ENCODE data around the gene RSRC1.
"Not testable (repeated sequence)": the region's sequence is repeated elsewhere in the genome, so short reads cannot be mapped to it uniquely, and the experiment has no call there.

RSRC1 gene

GRCh38 chr3:158228942-158229341 lies 119.1 kb downstream of the RSRC1 start:
- not testable (repeated sequence) for DNase-seq (ENCODE audit: low spot score)

- DNase-seq (ENCODE audit: low spot score) = no peak
These were observed 123.9 kb downstream of the RSRC1 start for GRCh38 chr3:158233791-158234190.

- no peak for DNase-seq (ENCODE audit: low spot score)
These were observed 134.4 kb downstream of the RSRC1 start for GRCh38 chr3:158244274-158244673.

- DNase-seq (ENCODE audit: low spot score) = no peak
These were observed 137.4 kb downstream of the RSRC1 start for GRCh38 chr3:158247288-158247687.

- DNase-seq (ENCODE audit: low spot score) = no peak
These were observed 138.4 kb downstream of the RSRC1 start for GRCh38 chr3:158248261-158248660.

DNA sequence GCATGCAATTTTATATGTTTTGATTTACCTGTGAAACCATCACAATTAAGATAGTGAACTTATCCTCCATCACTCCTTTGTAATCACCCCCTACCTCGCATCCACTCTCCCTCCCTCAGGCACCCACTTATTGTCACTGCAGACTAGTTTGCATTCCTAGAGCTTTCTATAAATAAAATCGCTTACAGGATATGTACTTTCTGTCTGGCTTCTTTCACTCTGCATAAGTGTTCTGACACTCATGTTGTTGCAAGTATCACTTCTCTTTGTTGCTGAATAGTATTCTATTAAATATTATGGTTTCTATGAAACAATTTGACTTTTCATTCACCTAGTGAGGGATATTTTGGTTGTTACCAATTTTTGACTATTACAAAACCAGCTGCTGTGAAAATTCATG lies 139.3 kb downstream of the RSRC1 start:
- DNase-seq (ENCODE audit: low spot score) = no peak

GRCh38 chr3:158258619-158259018 lies 148.7 kb downstream of the RSRC1 start:
- DNase-seq (ENCODE audit: low spot score) = no peak

- no peak for DNase-seq (ENCODE audit: low spot score)
These were observed 150.5 kb downstream of the RSRC1 start for GRCh38 chr3:158260392-158260791.

DNA sequence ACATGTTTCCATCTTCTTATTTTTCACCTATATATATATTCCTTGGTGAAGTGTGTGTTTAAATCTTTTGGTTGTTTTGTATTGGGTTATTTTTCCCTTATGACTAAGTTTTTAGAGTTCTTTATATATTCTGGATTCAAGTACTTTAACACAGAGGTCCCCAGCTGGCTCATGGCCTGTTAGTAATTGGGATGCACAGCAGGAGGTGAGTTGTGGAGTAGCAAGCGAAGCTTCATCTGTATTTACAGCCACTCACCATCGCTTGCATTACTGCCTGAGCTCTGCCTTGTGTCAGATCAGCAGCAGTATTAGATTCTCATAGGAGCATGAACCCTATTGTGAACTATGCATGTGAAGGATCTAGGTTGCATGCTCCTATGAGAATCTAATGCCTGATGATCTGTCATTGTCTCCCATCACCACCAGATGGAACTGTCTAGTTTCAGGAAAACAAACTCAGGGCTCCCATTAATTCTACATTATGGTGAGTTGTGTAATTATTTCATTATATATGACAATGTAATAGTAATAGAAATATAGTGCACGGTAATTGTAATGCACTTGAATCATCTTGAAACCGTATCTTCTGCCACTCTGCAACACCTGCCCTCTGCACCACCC lies 151.6 kb downstream of the RSRC1 start:
- DNase-seq (ENCODE audit: low spot score) = no peak

- no peak for DNase-seq (ENCODE audit: low spot score)
These were observed 155.0 kb downstream of the RSRC1 start for GRCh38 chr3:158264894-158265293.

DNA sequence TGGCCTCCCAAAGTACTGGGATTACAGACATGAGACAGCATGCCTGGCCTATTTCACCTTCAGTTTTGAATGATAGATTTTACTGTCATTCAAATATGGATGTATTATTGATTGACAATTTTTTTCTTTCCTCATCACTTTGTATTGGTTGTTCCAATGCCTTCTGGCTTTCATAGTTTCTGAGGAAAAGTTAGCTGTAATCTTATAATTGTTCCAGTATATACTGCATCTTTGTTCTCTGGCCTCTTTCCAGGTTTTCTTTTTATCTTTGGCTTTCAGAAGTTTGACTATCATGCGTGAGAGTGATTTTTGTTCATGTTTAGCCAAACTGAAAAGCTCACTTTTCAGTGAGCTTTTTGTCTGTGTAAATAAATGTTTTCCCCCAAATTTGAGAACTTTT lies 157.1 kb downstream of the RSRC1 start:
- no peak for DNase-seq (ENCODE audit: low spot score)

- no peak for DNase-seq (ENCODE audit: low spot score)
These were observed 160.1 kb downstream of the RSRC1 start for GRCh38 chr3:158269942-158270341.

- no peak for DNase-seq (ENCODE audit: low spot score)
These were observed 162.2 kb downstream of the RSRC1 start for GRCh38 chr3:158272081-158272480.

DNA sequence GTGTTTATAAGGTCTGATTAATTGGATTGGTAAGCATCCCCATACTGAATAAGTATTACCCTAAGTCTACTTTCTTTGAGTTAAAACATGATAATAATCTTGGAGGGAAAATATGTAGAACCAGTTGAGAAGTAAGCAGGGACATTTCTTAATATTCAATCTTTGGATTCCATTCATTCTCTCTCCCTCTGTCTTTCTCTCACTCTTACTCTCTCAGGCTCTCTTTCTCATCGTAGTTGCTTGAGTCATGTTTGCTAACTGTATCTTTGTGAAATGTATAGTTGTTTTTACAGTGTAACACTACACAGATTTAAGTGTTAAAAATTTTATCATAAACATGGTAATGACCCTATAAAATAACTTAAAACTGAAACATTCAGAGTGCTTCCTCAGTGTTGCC lies 163.8 kb downstream of the RSRC1 start:
- no peak for DNase-seq (ENCODE audit: low spot score)

- no peak for DNase-seq (ENCODE audit: low spot score)
These were observed 168.3 kb downstream of the RSRC1 start for GRCh38 chr3:158278187-158278586.

- DNase-seq (ENCODE audit: low spot score) = no peak
These were observed 169.7 kb downstream of the RSRC1 start for GRCh38 chr3:158279609-158280008.

DNA sequence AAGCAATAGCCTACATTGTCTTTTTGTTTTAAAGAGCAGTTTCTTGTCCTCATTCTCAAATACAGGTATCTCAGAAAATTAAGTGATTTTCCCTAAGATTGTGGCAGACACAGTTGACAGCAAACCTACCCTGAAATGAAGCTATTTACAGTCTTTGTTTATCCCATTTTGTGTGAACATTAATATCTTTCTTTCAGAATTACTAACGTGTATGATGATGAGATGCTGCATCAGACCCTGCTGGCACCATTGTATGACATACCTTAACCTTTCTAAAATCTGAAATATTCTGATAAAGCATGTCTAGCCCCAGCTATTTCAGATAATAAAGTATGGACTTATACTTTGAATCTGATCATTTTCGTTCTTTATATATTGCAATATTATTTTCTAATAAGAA lies 185.9 kb downstream of the RSRC1 start:
- no peak for DNase-seq (ENCODE audit: low spot score)

DNA sequence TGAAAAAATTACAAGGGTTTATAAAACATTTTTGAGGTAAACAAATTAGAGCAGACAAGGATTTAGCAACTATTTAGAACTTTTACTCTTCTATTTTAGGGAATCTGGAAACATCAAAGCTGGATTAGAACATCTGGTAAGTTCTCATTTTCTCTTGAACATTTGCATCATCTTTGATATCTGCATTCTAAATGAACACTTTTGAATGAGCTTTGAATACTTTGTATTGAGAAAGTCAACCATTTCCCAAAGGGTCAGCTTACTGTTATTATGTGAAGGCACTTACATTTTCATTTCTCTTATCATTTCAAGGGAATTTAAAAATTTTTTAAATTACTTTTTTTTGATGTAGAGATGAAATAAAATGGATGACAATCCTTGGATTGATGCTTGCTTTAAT lies 188.1 kb downstream of the RSRC1 start:
- no peak for DNase-seq (ENCODE audit: low spot score)

DNA sequence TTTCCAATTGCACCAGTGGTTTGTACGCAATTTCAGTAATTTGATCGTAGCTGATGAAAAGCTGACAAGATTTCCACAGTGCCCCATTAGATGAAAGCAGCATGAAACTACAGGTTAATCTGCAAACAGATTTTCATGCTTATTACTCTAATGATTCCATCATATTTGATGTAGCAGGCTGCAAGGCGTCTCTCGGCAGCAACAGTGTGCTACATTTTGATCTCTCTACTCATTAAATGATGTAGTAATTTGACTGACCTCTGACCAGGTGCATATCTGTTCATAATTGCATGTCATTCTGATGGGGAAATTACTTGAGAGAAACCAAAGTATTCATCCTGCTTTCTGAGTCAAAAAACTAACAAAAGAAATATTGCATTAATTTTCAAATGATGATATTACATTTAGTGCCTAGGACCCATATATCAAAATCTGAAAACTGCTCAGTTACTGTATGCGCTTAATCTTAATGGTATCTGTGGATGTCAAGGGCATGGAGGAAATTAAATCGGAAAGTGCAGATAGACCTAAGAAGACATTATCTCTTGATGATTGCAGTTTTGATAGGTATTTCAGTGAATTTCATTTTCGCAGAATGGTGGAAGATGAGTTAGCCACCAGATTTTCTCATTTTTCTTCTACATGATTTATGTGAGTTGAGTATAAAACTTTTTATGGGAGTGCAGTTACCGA lies 198.5 kb downstream of the RSRC1 start:
- no peak for DNase-seq (ENCODE audit: low spot score)

DNA sequence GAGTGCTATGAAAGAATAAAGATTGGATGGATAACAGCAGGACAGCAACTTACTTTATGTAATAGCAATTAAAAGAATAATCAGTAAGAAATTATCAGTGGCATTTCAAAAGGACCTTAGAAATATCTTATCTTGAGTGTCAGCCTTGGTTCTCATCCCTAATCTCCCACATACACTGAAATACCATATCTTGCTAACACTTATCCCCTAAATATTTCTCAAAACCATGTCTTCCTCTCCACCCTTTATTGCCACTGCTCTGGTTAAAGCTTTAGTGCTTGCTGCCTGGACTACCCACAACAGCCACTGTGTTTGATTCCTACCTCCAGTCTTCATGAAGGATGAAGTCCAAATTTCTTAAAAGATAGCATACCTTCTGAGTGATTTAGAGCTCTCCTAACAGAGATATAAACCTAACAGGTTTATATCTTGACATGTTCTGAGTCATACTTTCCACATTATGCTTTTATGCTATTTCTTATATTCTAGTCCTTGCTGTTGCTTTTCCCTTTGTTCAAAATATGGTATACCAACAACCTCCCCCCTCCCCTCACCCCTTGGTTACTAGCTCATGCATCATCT lies 202.8 kb downstream of the RSRC1 start:
- no peak for DNase-seq (ENCODE audit: low spot score)

DNA sequence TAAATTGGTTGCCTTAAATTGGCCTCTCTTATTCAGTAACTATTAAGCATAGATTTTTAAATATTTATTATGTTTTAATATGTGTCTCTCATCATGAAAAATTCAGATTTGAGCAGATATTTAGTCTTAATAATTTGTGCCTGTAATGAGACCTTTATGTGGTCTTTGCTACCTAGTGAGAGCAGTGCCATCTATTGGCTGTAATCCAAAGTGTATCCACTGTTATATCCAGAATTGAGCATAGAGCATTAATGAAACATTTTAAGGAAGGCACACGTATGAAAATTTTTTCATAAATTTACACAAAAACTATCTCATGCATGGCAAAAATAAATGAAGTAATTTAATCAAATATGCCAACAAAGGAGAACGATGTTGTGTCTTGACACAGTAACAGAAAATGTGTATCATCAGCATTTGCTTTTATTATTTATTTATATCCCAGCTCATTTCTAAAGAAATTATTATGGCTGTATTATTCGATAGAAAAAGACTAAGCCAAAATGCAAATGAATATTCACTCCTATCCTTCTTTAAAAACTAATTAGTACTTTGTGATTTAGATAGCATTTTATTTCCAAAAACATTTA lies 203.5 kb downstream of the RSRC1 start:
- DNase-seq (ENCODE audit: low spot score) = peak; percentile 36

DNA sequence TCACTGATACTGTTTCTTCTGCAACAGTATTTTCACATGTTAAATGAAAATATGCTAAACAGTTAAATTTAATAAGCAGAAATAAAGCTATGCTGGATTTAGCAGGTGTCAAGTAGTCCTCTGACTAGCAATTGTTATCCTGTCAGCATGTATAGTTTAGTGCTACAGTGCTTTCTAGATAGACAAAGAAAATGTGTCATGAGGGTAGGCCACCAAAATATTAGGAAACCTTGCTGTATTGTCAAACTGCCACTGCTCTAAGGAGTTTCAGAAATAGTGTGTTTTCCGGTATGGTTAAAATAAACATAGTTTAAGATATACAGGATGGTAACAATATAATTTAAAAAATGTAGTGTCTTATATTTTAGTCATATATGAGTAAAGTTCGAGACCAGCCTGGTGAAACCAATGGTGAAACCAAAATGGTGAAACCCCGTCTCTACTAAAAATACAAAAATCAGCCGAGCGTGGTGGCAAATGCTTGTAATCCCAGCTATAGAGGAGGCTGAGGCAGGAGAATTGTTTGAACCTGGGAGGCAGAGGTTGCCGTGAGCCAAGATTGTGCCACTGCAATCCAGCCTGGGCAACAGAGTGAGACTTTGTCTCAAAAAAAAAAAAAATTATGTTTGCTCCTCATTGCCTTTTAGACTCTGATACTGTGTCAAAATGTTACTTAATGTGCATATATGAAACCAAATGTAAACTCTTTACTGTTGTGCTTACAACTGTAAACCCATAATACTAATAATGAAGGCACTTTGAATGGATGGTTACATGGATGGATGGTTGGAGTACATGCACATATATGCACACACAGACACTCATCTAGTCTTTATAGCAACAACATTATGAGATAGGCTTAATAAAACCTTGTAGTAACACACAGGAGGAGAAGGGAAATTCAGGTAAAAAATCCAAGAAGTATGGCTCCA lies 204.8 kb downstream of the RSRC1 start:
- DNase-seq (ENCODE audit: low spot score) = no peak

Measured in LoVo (cell line).